Loucy (cell line): ENCODE measurements around the gene TSPO2.

ENCODE experiments used
- H2AFZ ChIP-seq: fragments of 200-600 bp; sonication (generic); 2 replicates; pipeline ENCODE4 v1.6.0; 2016; ENCODE audit warnings: antibody characterized with exemption, mild to moderate bottlenecking, low read length, moderate library complexity
- H3F3A ChIP-seq: fragments of 200-600 bp; 2 replicates; pipeline ENCODE4 v1.6.0; 2016; ENCODE audit warnings: antibody characterized with exemption, low read depth, mild to moderate bottlenecking
- H3K27me3 ChIP-seq: fragments of 200-600 bp; sonication (generic); 2 replicates; pipeline ENCODE4 v1.6.1; 2014; ENCODE audit warnings: low read length, mild to moderate bottlenecking; ENCODE audit not compliant: insufficient read depth, poor library complexity, severe bottlenecking
- H3K36me3 ChIP-seq: fragments of 200-600 bp; sonication (generic); 2 replicates; pipeline ENCODE4 v1.6.1; 2016; ENCODE audit warnings: low read length; ENCODE audit not compliant: insufficient read depth
- H3K4me1 ChIP-seq: fragments of 200-600 bp; sonication (generic); 2 replicates; pipeline ENCODE4 v1.5.1; 2014; ENCODE audit warnings: low read length, mild to moderate bottlenecking; ENCODE audit not compliant: insufficient read depth, poor library complexity, severe bottlenecking
- H3K4me2 ChIP-seq: fragments of 200-600 bp; sonication (generic); 2 replicates; pipeline ENCODE4 v1.6.0; 2014; ENCODE audit warnings: antibody characterized with exemption, low read length, low read depth, mild to moderate bottlenecking; ENCODE audit not compliant: poor library complexity, severe bottlenecking
- H3K4me3 ChIP-seq: fragments of 200-600 bp; sonication (generic); 2 replicates; pipeline ENCODE4 v1.5.1; 2014; ENCODE audit warnings: low read length, mild to moderate bottlenecking, mixed read lengths; ENCODE audit not compliant: poor library complexity, severe bottlenecking
- H3K79me2 ChIP-seq: fragments of 200-600 bp; sonication (generic); 2 replicates; pipeline ENCODE4 v1.6.1; 2014; ENCODE audit warnings: low read length; ENCODE audit not compliant: insufficient read depth
- H3K9ac ChIP-seq: fragments of 200-600 bp; sonication (generic); 2 replicates; pipeline ENCODE4 v1.6.0; 2014; ENCODE audit warnings: mild to moderate bottlenecking, low read depth, low read length, moderate library complexity; ENCODE audit not compliant: poor library complexity, severe bottlenecking
- H3K9me2 ChIP-seq: fragments of 200-600 bp; sonication (generic); replicated peaks from 2 replicates; pipeline ENCODE4 v1.6.1; 2016; ENCODE audit warnings: low read depth, low read length, mixed read lengths
- H3K9me3 ChIP-seq: fragments of 200-600 bp; sonication (generic); 2 replicates; pipeline ENCODE4 v1.6.1; 2014; ENCODE audit warnings: mild to moderate bottlenecking, antibody characterized with exemption, low read length, low read depth; ENCODE audit not compliant: insufficient read depth
- H4K20me1 ChIP-seq: fragments of 200-600 bp; sonication (generic); 2 replicates; pipeline ENCODE4 v1.6.0; 2014; ENCODE audit warnings: antibody characterized with exemption, low read length, mild to moderate bottlenecking; ENCODE audit not compliant: insufficient read depth, poor library complexity, severe bottlenecking
- EZH2phosphoT487 ChIP-seq: fragments of 200-600 bp; IDR thresholded peaks from 2 replicates; pipeline ENCODE4 v1.6.1; 2018; ENCODE audit warnings: antibody characterized with exemption, mild to moderate bottlenecking, moderate library complexity, borderline replicate concordance
- TF ChIP-seq, protein P1 (sequence below): fragments of 200-600 bp; sonication (generic); conservative IDR thresholded peaks from 2 replicates; pipeline ENCODE4 v1.5.1; 2014; ENCODE audit warnings: mild to moderate bottlenecking, antibody characterized with exemption, low read length

TSPO2 gene

DNA sequence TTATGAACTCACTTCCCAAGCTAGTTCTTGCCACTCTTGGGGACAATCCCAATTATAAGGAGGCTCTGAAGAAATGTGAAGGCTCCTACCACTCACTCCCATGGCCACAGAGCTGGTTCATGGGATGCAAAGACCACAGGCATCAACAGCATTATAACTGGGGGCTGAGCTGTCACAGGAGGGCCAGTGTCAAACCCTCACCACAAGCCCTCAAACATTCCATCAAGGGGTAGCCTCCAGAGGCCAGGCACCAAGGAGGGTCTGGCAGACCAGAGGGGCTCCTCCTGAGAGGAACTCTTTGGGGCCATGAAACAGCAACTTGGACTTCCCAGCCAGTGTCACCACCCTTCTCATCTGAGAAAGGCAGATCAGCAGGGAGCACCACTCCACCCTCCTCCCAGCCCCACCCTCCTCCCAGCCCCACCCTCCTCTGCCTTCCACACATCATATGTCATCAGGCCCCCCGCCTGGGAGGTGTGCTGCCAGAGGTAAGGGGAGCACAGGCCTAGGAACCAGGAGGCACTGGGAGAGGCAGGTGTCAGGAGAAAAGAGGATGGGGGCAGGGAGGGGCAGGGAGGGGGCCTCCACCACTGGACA lies 1.2 kb upstream of the TSPO2 start:
- Histone ChIP-seq H3K9me3 (no peaks in the 10 kb centered on the region), H2AFZ (no peak overlapping the region), H3K79me2 (no peaks in the 10 kb centered on the region), H3K27me3 (no peaks in the 10 kb centered on the region), H3K4me2 (no peak overlapping the region), H3K9ac (no peak overlapping the region), H3K4me1 (peaks cover 10% of the 10 kb centered on the region), H4K20me1 (no peaks in the 10 kb centered on the region), H3K36me3 (no peaks in the 10 kb centered on the region), H3K4me3 (no peak overlapping the region), H3F3A (no peaks in the 10 kb centered on the region), H3K9me2 (no peaks in the 10 kb centered on the region)
- TF ChIP-seq EZH2phosphoT487 = no peak
- TF ChIP-seq, protein P1, sequence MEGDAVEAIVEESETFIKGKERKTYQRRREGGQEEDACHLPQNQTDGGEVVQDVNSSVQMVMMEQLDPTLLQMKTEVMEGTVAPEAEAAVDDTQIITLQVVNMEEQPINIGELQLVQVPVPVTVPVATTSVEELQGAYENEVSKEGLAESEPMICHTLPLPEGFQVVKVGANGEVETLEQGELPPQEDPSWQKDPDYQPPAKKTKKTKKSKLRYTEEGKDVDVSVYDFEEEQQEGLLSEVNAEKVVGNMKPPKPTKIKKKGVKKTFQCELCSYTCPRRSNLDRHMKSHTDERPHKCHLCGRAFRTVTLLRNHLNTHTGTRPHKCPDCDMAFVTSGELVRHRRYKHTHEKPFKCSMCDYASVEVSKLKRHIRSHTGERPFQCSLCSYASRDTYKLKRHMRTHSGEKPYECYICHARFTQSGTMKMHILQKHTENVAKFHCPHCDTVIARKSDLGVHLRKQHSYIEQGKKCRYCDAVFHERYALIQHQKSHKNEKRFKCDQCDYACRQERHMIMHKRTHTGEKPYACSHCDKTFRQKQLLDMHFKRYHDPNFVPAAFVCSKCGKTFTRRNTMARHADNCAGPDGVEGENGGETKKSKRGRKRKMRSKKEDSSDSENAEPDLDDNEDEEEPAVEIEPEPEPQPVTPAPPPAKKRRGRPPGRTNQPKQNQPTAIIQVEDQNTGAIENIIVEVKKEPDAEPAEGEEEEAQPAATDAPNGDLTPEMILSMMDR = no peak

DNA sequence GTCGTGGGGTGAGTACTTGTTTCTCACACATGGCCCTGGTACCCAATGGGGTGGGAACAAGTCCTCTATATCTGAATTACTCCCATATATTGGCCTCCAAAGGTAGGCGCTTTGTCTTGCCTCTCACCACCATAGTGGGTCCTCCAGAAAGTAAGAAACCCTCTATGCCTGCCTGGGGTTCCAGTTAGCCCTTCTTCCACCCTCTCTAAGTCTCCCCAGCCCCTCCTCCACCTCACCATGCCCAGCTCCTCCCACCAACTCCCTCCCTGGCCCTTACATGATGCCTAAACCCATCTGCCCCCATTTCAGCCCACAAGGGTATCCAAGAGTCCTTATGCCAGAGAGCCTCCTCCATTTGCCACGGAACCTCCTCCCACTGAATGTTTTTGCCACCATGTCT lies 884 bp downstream of the TSPO2 start:
- Histone ChIP-seq H3K9ac (no peak overlapping the region), H3K9me2 (no peaks in the 10 kb centered on the region), H3K4me3 (no peak overlapping the region), H2AFZ (no peak overlapping the region), H3K36me3 (no peaks in the 10 kb centered on the region), H3K27me3 (no peaks in the 10 kb centered on the region), H3F3A (no peaks in the 10 kb centered on the region), H3K4me2 (no peak overlapping the region), H3K79me2 (no peaks in the 10 kb centered on the region), H3K4me1 (peaks cover 10% of the 10 kb centered on the region), H3K9me3 (no peaks in the 10 kb centered on the region), H4K20me1 (no peaks in the 10 kb centered on the region)
- TF ChIP-seq, protein P1 = no peak
- no peak for TF ChIP-seq EZH2phosphoT487

DNA sequence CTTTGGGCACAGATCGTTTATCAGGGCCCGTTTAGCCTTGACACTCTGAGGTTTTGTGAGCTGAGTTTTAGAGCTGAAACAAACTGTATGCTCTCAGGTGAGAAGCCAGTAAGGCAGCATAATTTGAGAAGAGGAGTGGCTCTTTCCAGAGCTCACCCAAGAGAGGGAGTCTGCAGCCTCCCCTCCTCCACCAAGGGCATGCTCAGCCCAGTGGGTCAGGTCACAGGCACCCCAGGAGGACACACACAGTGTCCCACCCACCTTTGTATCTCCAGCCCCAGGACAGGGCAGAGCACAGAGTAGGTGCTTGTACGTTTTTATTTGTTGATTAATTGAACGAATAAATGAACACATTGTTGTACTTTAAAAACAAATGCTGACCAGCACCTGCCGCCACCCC lies 3.4 kb downstream of the TSPO2 start:
- no peak overlapping the region for H3K9ac ChIP-seq
- no peaks in the 10 kb centered on the region for H3K27me3 ChIP-seq
- no peaks in the 10 kb centered on the region for H4K20me1 ChIP-seq
- H2AFZ ChIP-seq = no peak overlapping the region
- H3K4me3 ChIP-seq = no peak overlapping the region
- H3K9me2 ChIP-seq = no peaks in the 10 kb centered on the region
- H3K4me2 ChIP-seq = no peak overlapping the region
- H3F3A ChIP-seq = no peaks in the 10 kb centered on the region
- H3K36me3 ChIP-seq = no peaks in the 10 kb centered on the region
- H3K9me3 ChIP-seq = no peaks in the 10 kb centered on the region
- peaks cover 4% of the 10 kb centered on the region for H3K4me1 ChIP-seq
- no peak for TF ChIP-seq EZH2phosphoT487
- TF ChIP-seq, protein P1 = no peak
- no peaks in the 10 kb centered on the region for H3K79me2 ChIP-seq
